GM21717 (cell line): ENCODE data around the gene SDK2.

Experiments
- ATAC-seq: cut with Tn5 transposase; IDR thresholded peaks from one replicate; pipeline ENCODE4 v1.9.1; 2021; ENCODE audit warnings: mild to moderate bottlenecking, moderate library complexity; ENCODE audit not compliant: unreplicated experiment

SDK2 gene

GRCh38 chr17:73652886-73653480, 8.7 kb upstream of the SDK2 start:
- no peak for ATAC-seq

GRCh38 chr17:73650617-73651200, 6.5 kb upstream of the SDK2 start:
- no peak for ATAC-seq

GRCh38 chr17:73650140-73650539, 5.9 kb upstream of the SDK2 start:
- ATAC-seq, result no peak

- no peak for ATAC-seq
Measured at GRCh38 chr17:73648974-73649373, 4.7 kb upstream of the SDK2 start.

GRCh38 chr17:73648543-73648820, 4.2 kb upstream of the SDK2 start:
- ATAC-seq, result no peak

GRCh38 chr17:73647772-73648542, 3.7 kb upstream of the SDK2 start:
- no peak for ATAC-seq

GRCh38 chr17:73647301-73647695, 3.1 kb upstream of the SDK2 start:
- ATAC-seq, result no peak

- no peak for ATAC-seq
Measured at GRCh38 chr17:73646409-73647300, 2.4 kb upstream of the SDK2 start.

- no peak for ATAC-seq
Measured at GRCh38 chr17:73645050-73645871, 1.0 kb upstream of the SDK2 start.

GRCh38 chr17:73643852-73644144, 447 bp downstream of the SDK2 start:
- no peak for ATAC-seq

- ATAC-seq, result no peak
Measured at GRCh38 chr17:73643001-73643851, 1.0 kb downstream of the SDK2 start.

GRCh38 chr17:73642659-73643000, 1.6 kb downstream of the SDK2 start:
- ATAC-seq, result no peak

GRCh38 chr17:73641826-73642600, 2.2 kb downstream of the SDK2 start:
- ATAC-seq, result no peak

- ATAC-seq, result no peak
Measured at GRCh38 chr17:73640691-73641090, 3.6 kb downstream of the SDK2 start.

GRCh38 chr17:73639932-73640331, 4.3 kb downstream of the SDK2 start:
- ATAC-seq, result no peak

GRCh38 chr17:73639322-73639721, 4.9 kb downstream of the SDK2 start:
- ATAC-seq, result no peak

GRCh38 chr17:73638556-73638955, 5.7 kb downstream of the SDK2 start:
- no peak for ATAC-seq

- ATAC-seq, result no peak
Measured at GRCh38 chr17:73637866-73638265, 6.4 kb downstream of the SDK2 start.

GRCh38 chr17:73635101-73635817, 9.0 kb downstream of the SDK2 start:
- no peak for ATAC-seq
